SU-DHL-6 (cell line): ENCODE measurements around the gene DENND2C.
A peak's percentile ranks its signal among the peaks of the same experiment; 100 is the strongest.

ENCODE experiments used
- H2AFZ ChIP-seq: fragments of 200-600 bp; sonication (generic); 2 replicates; pipeline ENCODE4 v1.6.1; 2014; ENCODE audit warnings: low read depth, mild to moderate bottlenecking, moderate library complexity, mixed read lengths, antibody characterized with exemption, low read length; ENCODE audit not compliant: severe bottlenecking
- H3F3A ChIP-seq: fragments of 200-600 bp; shearing (Covaris generic); 2 replicates; pipeline ENCODE4 v1.6.0; 2016; ENCODE audit warnings: antibody characterized with exemption, mild to moderate bottlenecking; ENCODE audit not compliant: insufficient read depth
- H3K27ac ChIP-seq: fragments of 200-600 bp; sonication (generic); 2 replicates; pipeline ENCODE4 v1.5.1; 2016; ENCODE audit warnings: low read depth, mild to moderate bottlenecking, low read length, moderate library complexity, mixed read lengths
- H3K27me3 ChIP-seq: fragments of 200-600 bp; sonication (generic), shearing (Covaris generic); 2 replicates; pipeline ENCODE4 v1.6.0; 2014; ENCODE audit warnings: mild to moderate bottlenecking, low read length
- H3K36me3 ChIP-seq: fragments of 200-600 bp; sonication (generic); 2 replicates; pipeline ENCODE4 v1.6.1; 2014; ENCODE audit warnings: mild to moderate bottlenecking, low read length, mixed read lengths
- H3K4me2 ChIP-seq: fragments of 300-600, 200-600 bp; shearing (Covaris generic), sonication (generic); 2 replicates; pipeline ENCODE4 v1.6.0; 2014; ENCODE audit warnings: low read length, low read depth, mild to moderate bottlenecking; ENCODE audit not compliant: poor library complexity, severe bottlenecking
- H3K4me3 ChIP-seq: fragments of 200-600 bp; sonication (generic); 2 replicates; pipeline ENCODE4 v1.5.1; 2014; ENCODE audit warnings: antibody characterized with exemption, low read length, mild to moderate bottlenecking, mixed read lengths; ENCODE audit not compliant: insufficient read depth, poor library complexity, severe bottlenecking
- H3K79me2 ChIP-seq: fragments of 200-600 bp; sonication (generic); 2 replicates; pipeline ENCODE4 v1.6.1; 2014; ENCODE audit warnings: mild to moderate bottlenecking, low read length, moderate library complexity; ENCODE audit not compliant: insufficient read depth
- H3K9ac ChIP-seq: fragments of 200-600 bp; sonication (generic); 2 replicates; pipeline ENCODE4 v1.7.0; 2014; ENCODE audit warnings: mild to moderate bottlenecking, low read length
- H3K9me2 ChIP-seq: fragments of 200-600 bp; sonication (generic); replicated peaks from 2 replicates; pipeline ENCODE4 v1.6.1; 2014; ENCODE audit warnings: low read length; ENCODE audit not compliant: insufficient read depth
- H3K9me3 ChIP-seq: fragments of 200-600 bp; sonication (generic); 2 replicates; pipeline ENCODE4 v1.6.1; 2014; ENCODE audit warnings: low read length, mixed read lengths; ENCODE audit not compliant: insufficient read depth
- H4K20me1 ChIP-seq: fragments of 200-600 bp; sonication (generic); 2 replicates; pipeline ENCODE4 v1.6.1; 2014; ENCODE audit warnings: low read depth, mild to moderate bottlenecking, antibody characterized with exemption, low read length, moderate library complexity, mixed read lengths
- EZH2phosphoT487 ChIP-seq: fragments of 200-600 bp; sonication (generic), shearing (Covaris generic); conservative IDR thresholded peaks from 2 replicates; pipeline ENCODE4 v1.6.1; 2018; ENCODE audit warnings: mild to moderate bottlenecking, antibody characterized with exemption, low read length, moderate library complexity, mixed read lengths
- TF ChIP-seq, protein P1 (sequence below): fragments of 200-600 bp; sonication (generic); IDR thresholded peaks from one replicate; pipeline ENCODE4 v1.5.1; 2017; ENCODE audit warnings: antibody characterized with exemption, mild to moderate bottlenecking, low read length, moderate library complexity; ENCODE audit not compliant: insufficient read depth, poor library complexity, severe bottlenecking

DENND2C gene

DNA sequence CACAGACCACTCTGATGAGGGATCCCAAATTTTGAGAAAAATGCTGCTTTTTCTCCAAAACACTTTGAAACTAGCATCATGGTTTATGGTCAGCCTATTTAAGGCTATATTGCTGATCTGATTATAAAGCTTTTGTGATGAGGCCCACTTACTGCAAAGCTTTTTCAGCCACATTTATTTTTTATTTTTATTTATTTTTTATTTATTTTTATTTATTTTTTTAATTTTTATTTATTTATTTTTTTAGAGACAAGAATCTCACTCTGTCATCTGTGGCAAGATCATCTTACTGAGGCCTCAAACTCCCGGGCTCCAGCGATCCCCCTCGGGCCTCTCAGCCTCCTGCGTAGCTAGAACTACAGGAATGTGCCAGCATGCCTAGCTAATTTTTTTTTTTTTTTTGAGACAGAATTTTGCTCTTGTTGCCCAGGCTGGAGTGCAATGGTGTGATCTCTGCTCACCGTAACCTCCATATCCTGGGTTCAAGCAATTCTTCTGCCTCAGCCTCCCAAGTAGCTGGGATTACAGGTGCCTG, 83.3 kb downstream of the DENND2C start:
- no peaks in the 10 kb centered on the region for H3K36me3 ChIP-seq
- no peak overlapping the region for H3K4me3 ChIP-seq
- H3K27me3 ChIP-seq = no peaks in the 10 kb centered on the region; the same call in 1 of the 2 replicates
- H2AFZ ChIP-seq = no peak overlapping the region
- H3K9ac ChIP-seq = no peak overlapping the region
- H3K79me2 ChIP-seq = no peaks in the 10 kb centered on the region
- H4K20me1 ChIP-seq = no peaks in the 10 kb centered on the region
- no peak overlapping the region for H3K4me2 ChIP-seq
- no peak overlapping the region for H3K27ac ChIP-seq
- no peaks in the 10 kb centered on the region for H3F3A ChIP-seq
- H3K9me2 ChIP-seq = no peaks in the 10 kb centered on the region
- TF ChIP-seq, protein P1, sequence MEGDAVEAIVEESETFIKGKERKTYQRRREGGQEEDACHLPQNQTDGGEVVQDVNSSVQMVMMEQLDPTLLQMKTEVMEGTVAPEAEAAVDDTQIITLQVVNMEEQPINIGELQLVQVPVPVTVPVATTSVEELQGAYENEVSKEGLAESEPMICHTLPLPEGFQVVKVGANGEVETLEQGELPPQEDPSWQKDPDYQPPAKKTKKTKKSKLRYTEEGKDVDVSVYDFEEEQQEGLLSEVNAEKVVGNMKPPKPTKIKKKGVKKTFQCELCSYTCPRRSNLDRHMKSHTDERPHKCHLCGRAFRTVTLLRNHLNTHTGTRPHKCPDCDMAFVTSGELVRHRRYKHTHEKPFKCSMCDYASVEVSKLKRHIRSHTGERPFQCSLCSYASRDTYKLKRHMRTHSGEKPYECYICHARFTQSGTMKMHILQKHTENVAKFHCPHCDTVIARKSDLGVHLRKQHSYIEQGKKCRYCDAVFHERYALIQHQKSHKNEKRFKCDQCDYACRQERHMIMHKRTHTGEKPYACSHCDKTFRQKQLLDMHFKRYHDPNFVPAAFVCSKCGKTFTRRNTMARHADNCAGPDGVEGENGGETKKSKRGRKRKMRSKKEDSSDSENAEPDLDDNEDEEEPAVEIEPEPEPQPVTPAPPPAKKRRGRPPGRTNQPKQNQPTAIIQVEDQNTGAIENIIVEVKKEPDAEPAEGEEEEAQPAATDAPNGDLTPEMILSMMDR = no peak
- TF ChIP-seq EZH2phosphoT487 = no peak
- no peaks in the 10 kb centered on the region for H3K9me3 ChIP-seq

DNA sequence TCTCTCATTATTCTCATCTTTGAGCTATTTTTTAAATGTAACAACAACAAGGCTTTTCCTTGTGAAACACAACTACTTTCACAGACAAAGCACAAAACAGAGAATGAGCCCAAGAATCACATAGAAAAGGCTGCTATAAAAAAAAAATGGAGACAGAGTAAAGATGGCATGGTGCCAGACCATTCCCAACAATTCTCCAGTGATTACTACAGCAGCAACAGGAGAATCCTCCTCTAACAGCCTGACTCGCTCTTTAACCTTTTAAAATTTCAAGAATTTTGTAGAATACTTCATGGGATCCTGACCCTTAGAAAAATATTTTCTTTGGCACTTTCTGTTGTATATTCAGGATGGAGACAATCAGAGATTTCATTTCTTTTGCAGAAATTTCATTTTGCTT, 84.6 kb downstream of the DENND2C start:
- H3K4me2 ChIP-seq = no peak overlapping the region
- H3K27ac ChIP-seq = no peak overlapping the region
- no peaks in the 10 kb centered on the region for H3F3A ChIP-seq
- H3K9me3 ChIP-seq = no peaks in the 10 kb centered on the region
- H3K4me3 ChIP-seq = no peak overlapping the region
- H2AFZ ChIP-seq = no peak overlapping the region
- peaks cover 12% of the 10 kb centered on the region for H3K79me2 ChIP-seq
- no peaks in the 10 kb centered on the region; the same call in 1 of the 2 replicates for H3K27me3 ChIP-seq
- H4K20me1 ChIP-seq = no peaks in the 10 kb centered on the region
- no peaks in the 10 kb centered on the region for H3K9me2 ChIP-seq
- TF ChIP-seq EZH2phosphoT487 = no peak
- TF ChIP-seq, protein P1 = no peak
- H3K9ac ChIP-seq = no peak overlapping the region
- H3K36me3 ChIP-seq = no peaks in the 10 kb centered on the region

DNA sequence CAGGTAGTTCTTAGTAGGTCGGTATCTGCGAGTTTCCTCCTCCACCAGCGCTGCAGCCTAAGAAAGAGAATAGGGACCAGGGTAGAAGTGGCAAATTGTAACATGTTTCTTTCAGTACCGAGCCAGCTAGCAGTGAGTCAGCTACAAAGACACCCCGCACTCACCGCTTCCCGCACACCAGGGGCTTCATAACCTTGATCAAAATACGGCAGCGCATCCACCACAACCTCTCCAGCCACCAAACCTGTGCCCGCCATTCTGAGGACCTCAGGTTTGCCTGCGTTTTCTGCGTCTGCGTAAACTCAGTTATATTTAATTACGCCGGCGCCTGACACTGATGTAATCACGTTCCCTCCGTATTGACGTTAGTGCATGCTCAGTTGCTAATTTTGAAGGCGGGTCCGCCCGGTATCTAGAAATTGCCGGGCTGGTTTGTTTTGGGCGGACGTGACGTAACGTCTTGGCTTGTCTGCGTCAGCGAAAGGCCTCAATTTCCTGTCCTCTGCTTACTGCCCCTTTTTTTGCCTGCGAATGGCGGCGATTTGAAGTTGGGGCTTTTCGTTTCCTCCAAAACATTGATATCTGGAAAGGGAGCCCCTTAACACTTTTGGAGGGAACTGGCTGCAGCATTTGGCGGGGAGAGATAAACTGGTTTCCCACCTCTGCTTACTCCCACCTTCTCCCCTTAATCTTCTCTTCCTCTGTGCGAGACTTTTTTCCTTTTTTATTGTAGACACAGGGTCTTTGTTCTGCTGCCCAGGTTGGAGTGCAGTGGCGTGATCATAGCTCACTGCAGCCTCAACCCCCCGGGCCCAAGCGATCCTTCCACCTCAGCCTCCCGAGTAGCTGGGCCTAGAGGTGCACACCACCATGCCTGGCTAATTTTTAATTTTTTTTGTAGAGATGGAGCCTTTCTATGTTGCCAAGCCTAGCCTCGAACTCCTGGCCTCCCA, 88.2 kb downstream of the DENND2C start, which contains the start of gene BCAS2:
Gene BCAS2 (minus strand): TSS at position 281 of the 953 bp plus-strand sequence. CDS start 24 bp downstream, at position 257.
- no peaks in the 10 kb centered on the region for H3K9me2 ChIP-seq
- peaks cover 36% of the 10 kb centered on the region for H3K79me2 ChIP-seq
- peak within 1 kb of the TSS; percentile 72 for H2AFZ ChIP-seq
- peak within 1 kb of the TSS; percentile 98 for H3K4me2 ChIP-seq
- peak within 1 kb of the TSS; percentile 85 for H3K9ac ChIP-seq
- H3F3A ChIP-seq = no peaks in the 10 kb centered on the region
- H3K9me3 ChIP-seq = no peaks in the 10 kb centered on the region
- no peaks in the 10 kb centered on the region for H3K27me3 ChIP-seq
- H3K4me3 ChIP-seq = peak within 1 kb of the TSS; percentile 80
- TF ChIP-seq EZH2phosphoT487 = no peak
- TF ChIP-seq, protein P1 = no peak
- peaks cover 12% of the 10 kb centered on the region; the same call in 1 of the 2 replicates for H3K36me3 ChIP-seq
- H4K20me1 ChIP-seq = no peaks in the 10 kb centered on the region
- H3K27ac ChIP-seq = peak within 1 kb of the TSS; percentile 25; the same call in 1 of the 2 replicates
